K562 (cell line): ENCODE data around the gene SKIL. TPM values are rescaled to one million over a fixed set of nuclear protein-coding genes. Genes with fewer than 3 reads are reported as not detected.

Source experiments
- ATAC-seq: fragments of 200-7000 bp; cut with Tn5 transposase; 3 replicates; pipeline ENCODE4 v1.9.1; 2020; ENCODE audit warnings: moderate library complexity
- BruUV-seq: library from RNA; stranded (reverse); fragments of 400-500 nt; replicated peaks from 2 replicates; lab custom pipeline; 2021; lab: Mats Ljungman, UMichigan
- CTCF ChIA-PET: fragments of 300-600 bp; formaldehyde crosslinking; extraction: SDS; loops from one replicate; lab custom pipeline; 2021; ENCODE audit warnings: low intra/inter-chr PET ratio; lab: Yijun Ruan, JAX
- POLR2A ChIA-PET: fragments of 300-600, 350-650 bp; sonication (Branson Sonifier 250); formaldehyde crosslinking; extraction: SDS; loops from one replicate; lab custom pipeline; 2021; ENCODE audit warnings: antibody characterized with exemption, inconsistent platforms; lab: Yijun Ruan, JAX
- DNase-seq, 4 experiments: peaks; one replicate each; pipeline versions ENCODE4 v3.0.0 to v3.0.0-alpha.2; 2011 to 2018; ENCODE audit warnings: low spot score in 3 of 4, mixed read lengths in 3 of 4; ENCODE audit errors: extremely low read depth in 1 of 4
- FAIRE-seq: peaks from 2 replicates; lab custom pipeline; 2011; peaks lifted over from hg19 to GRCh38; lab: Jason Lieb, UNC
- H2AFZ ChIP-seq: 2 replicates; pipeline ENCODE4 v1.6.0; 2011; ENCODE audit warnings: low read depth, low read length, control low read depth, inconsistent platforms
- H3K27ac ChIP-seq: fragments of 200-600 bp; 3 replicates; pipeline ENCODE4 v1.8.0; 2011; ENCODE audit warnings: low read depth, mild to moderate bottlenecking, control low read depth, inconsistent platforms, low read length, moderate library complexity, mixed read lengths; ENCODE audit errors: extremely low read depth
- H3K27me3 ChIP-seq, 2 experiments: fragments of 300-600 bp in 1 of 2; 2 replicates in 1 of 2; 3 replicates in 1 of 2; pipeline versions ENCODE4 v1.6.0 to v1.8.0; 2011; ENCODE audit warnings: inconsistent platforms in 2 of 2, low read length in 2 of 2, mild to moderate bottlenecking in 1 of 2, mixed read lengths in 1 of 2, moderate library complexity in 1 of 2; ENCODE audit not compliant: control insufficient read depth in 2 of 2, insufficient read depth in 2 of 2
- H3K36me3 ChIP-seq: fragments of 300-600 bp; 3 replicates; pipeline ENCODE4 v1.8.0; 2011; ENCODE audit warnings: mild to moderate bottlenecking, low read length, inconsistent platforms; ENCODE audit not compliant: control insufficient read depth, insufficient read depth
- H3K4me1 ChIP-seq, 2 experiments: fragments of 200-600 bp in 1 of 2; replicated peaks in 1 of 2; 2 replicates in 1 of 2; 3 replicates in 1 of 2; pipeline versions ENCODE4 v1.5.1 to v1.8.0; 2011; ENCODE audit warnings: inconsistent platforms in 2 of 2, low read length in 2 of 2, mild to moderate bottlenecking in 1 of 2, mixed read lengths in 1 of 2, moderate library complexity in 1 of 2; ENCODE audit not compliant: control insufficient read depth in 2 of 2, insufficient read depth in 2 of 2
- H3K4me2 ChIP-seq: 2 replicates; pipeline ENCODE4 v1.6.1; 2011; ENCODE audit warnings: low read length, control low read depth, inconsistent platforms, mixed read lengths; ENCODE audit not compliant: insufficient read depth
- H3K4me3 ChIP-seq: fragments of 200-600 bp; sonication (generic), shearing (Covaris generic); 2 replicates; pipeline ENCODE4 v1.5.1; 2016; ENCODE audit warnings: control low read depth, inconsistent platforms
- H3K79me2 ChIP-seq: fragments of 200-600 bp; 3 replicates; pipeline ENCODE4 v1.8.0; 2011; ENCODE audit warnings: low read length, inconsistent platforms; ENCODE audit not compliant: control insufficient read depth, insufficient read depth
- H3K9ac ChIP-seq, 2 experiments: 2 replicates each; pipeline versions ENCODE4 v1.6.0 to v1.6.1; 2011; ENCODE audit warnings: low read depth in 2 of 2, low read length in 2 of 2, control low read depth in 1 of 2, inconsistent platforms in 1 of 2, mild to moderate bottlenecking in 1 of 2, mixed read lengths in 1 of 2; ENCODE audit not compliant: insufficient read depth in 1 of 2
- H3K9me1 ChIP-seq: one replicate; pipeline ENCODE4 v1.6.0; 2011; ENCODE audit warnings: inconsistent platforms, mild to moderate bottlenecking, low read length, moderate library complexity; ENCODE audit not compliant: control insufficient read depth, insufficient read depth
- H3K9me3 ChIP-seq: replicated peaks from 2 replicates; pipeline ENCODE4 v1.5.1; 2011; ENCODE audit warnings: low read depth, low read length, inconsistent platforms; ENCODE audit not compliant: control insufficient read depth, insufficient read depth
- H4K20me1 ChIP-seq: replicated peaks from 2 replicates; pipeline ENCODE4 v1.6.1; 2011; ENCODE audit warnings: low read length, inconsistent platforms, mixed read lengths; ENCODE audit not compliant: control insufficient read depth, insufficient read depth
- ELF4 ChIP-seq: fragments of 450-650 bp; formaldehyde crosslinking; IDR thresholded peaks from 2 replicates; pipeline ENCODE4 v1.4.0; 2022; ENCODE audit warnings: missing genetic modification characterization
- GATAD2B ChIP-seq: fragments of 450-650 bp; IDR thresholded peaks from 2 replicates; pipeline ENCODE4 v1.6.1; 2017; ENCODE audit warnings: mild to moderate bottlenecking, borderline replicate concordance
- HNRNPK ChIP-seq: fragments of 200-400 bp; formaldehyde crosslinking; IDR thresholded peaks from one replicate; pipeline ENCODE4 v1.6.1; 2018; ENCODE audit warnings: mild to moderate bottlenecking, low read depth, low read length; ENCODE audit not compliant: poor library complexity, severe bottlenecking
- RBM39 ChIP-seq: fragments of 200-400 bp; formaldehyde crosslinking; optimal IDR thresholded peaks from 2 replicates; pipeline ENCODE3; 2018; ENCODE audit warnings: low read depth, low read length
- RUNX1 ChIP-seq: sonication (generic); IDR thresholded peaks from 2 replicates; pipeline ENCODE4 v1.6.1; 2016; ENCODE audit warnings: antibody characterized with exemption, low read depth
- STAT6 ChIP-seq: sonication (generic); formaldehyde crosslinking; IDR thresholded peaks from 2 replicates; pipeline ENCODE4 v1.8.1; 2023; ENCODE audit warnings: mild to moderate bottlenecking, missing genetic modification reagents
- ZBTB40 ChIP-seq, 2 experiments: fragments of 450-650 bp in 1 of 2; sonication (generic) in 1 of 2; formaldehyde crosslinking in 1 of 2; IDR thresholded peaks; 2 replicates each; pipeline versions ENCODE4 v1.7.1 to v1.9.0; 2016 to 2022; ENCODE audit warnings: inconsistent platforms in 1 of 2, mild to moderate bottlenecking in 1 of 2, missing genetic modification reagents in 1 of 2
- ZNF133 ChIP-seq: fragments of 250-450 bp; sonication (Bioruptor Pico); IDR thresholded peaks from 2 replicates; pipeline ENCODE4 v1.4.0; 2020; ENCODE audit warnings: mild to moderate bottlenecking
- ZNF79 ChIP-seq: fragments of 250-450 bp; sonication (Bioruptor Pico); IDR thresholded peaks from 2 replicates; pipeline ENCODE4 v1.4.0; 2020; ENCODE audit warnings: low read depth, mild to moderate bottlenecking, moderate library complexity
- WGBS: fragments of 100-300 bp; shearing (Covaris generic); methylation state at CpG from one replicate; pipeline ENCODE4 v1.1.6; 2016; ENCODE audit warnings: low coverage, mixed read lengths; ENCODE audit not compliant: insufficient coverage; ENCODE audit errors: missing lambda C conversion rate; 5-methylcytosine and 5-hydroxymethylcytosine counted together
- in situ Hi-C: fragments of 300-500 bp; cut with MboI; formaldehyde crosslinking; loops from 4 replicates; pipeline ENCODE4 v1.15.0; 2018; ENCODE audit warnings: inconsistent platforms, mixed read lengths
- intact Hi-C: fragments of 100-400 bp; cut with micrococcal nuclease; formaldehyde crosslinking; loops from 2 replicates; pipeline ENCODE4 v1.14.2; 2022
- polyA plus RNA-seq, 8 experiments: library from polyadenylated mRNA; depleted of rRNA in 4 of 8; stranded (reverse) in 5 of 8; unstranded in 3 of 8; fragments of >200 nt; fragmentation: Nextera tagmentation in 2 of 8; fragmentation: Illumina TruSeq in 1 of 8; extraction: Ambion mirVana in 2 of 8; extraction: Trizol in 1 of 8; gene quantifications; 2 replicates each; pipeline versions ENCODE4 v1.2.1 to v1.2.3, GENCODE V29; 2011 to 2014; ENCODE audit warnings: inconsistent platforms in 1 of 8, missing spikeins in 1 of 8
- total RNA-seq, 7 experiments: library from RNA; depleted of rRNA in 6 of 7; stranded (reverse); fragments of >200 nt in 6 of 7; fragmentation: Illumina TruSeq in 2 of 7; extraction: Trizol in 2 of 7; gene quantifications; 2 replicates each; pipeline versions ENCODE4 v1.2.1 to v1.2.3, GENCODE V29; 2011 to 2021; ENCODE audit warnings: low replicate concordance in 1 of 7
- TF ChIP-seq, protein P1 (sequence below): fragments of 450-650 bp; IDR thresholded peaks from 2 replicates; pipeline ENCODE4 v1.6.1; 2016; ENCODE audit warnings: missing biosample characterization, missing genetic modification characterization

The SKIL gene
- total and polyA plus RNA-seq, 9 of the 15 experiments (the other 6 are each of a cell fraction or from before 2014, with no cell fraction given), result 4.3 to 19.1 (median 9.7) TPM

GRCh38 chr3:170367797-170368196 is 10.3 kb downstream of the SKIL start:
- CTCF ChIA-PET, result no interaction called here
- Histone ChIP-seq H3K4me3 (no peak overlapping the region), H3K36me3 (peaks cover 11% of the 10 kb centered on the region; the same call in 1 of the 3 replicates)

More at GRCh38 chr3:170367797-170368196, 10.3 kb downstream of the SKIL start:
- DNase-seq (no peak), FAIRE-seq (no peak), ATAC-seq (no peak)
- Histone ChIP-seq H3K9me1 (no peaks in the 10 kb centered on the region), H3K9me3 (no peaks in the 10 kb centered on the region), H3K79me2 (peaks cover 46% of the 10 kb centered on the region), H3K9ac (no peak overlapping the region), H3K27me3 (no peaks in the 10 kb centered on the region), H3K4me1 (0 out of 5 replicates have a peak, but pooled peaks cover 0 to 3% of the 10 kb centered on the region in 2 experiments), H2AFZ (no peak overlapping the region), H3K27ac (no peak overlapping the region), H4K20me1 (no peaks in the 10 kb centered on the region), H3K4me2 (no peak overlapping the region)
- BruUV-seq, result no TSS peak
- in situ Hi-C loops, result no loop called here
- POLR2A ChIA-PET, result no interaction called here
- WGBS, result 97% methylated on average over 4 of the region's 4 CpGs
- intact Hi-C loops, result no loop called here
- no peak for TF ChIP-seq GATAD2B
- TF ChIP-seq RBM39, result no peak
- no peak for TF ChIP-seq ZBTB40 (IDR thresholded peaks at IDR 0.05)
- no peak for TF ChIP-seq ZBTB40 (CRISPR knock-in tag; IDR thresholded peaks at IDR 0.05)
- no peak for TF ChIP-seq HNRNPK
- TF ChIP-seq STAT6 (CRISPR knock-in tag), result no peak
- TF ChIP-seq ZNF133 (CRISPR knock-in tag), result no peak
- no peak for TF ChIP-seq RUNX1
- TF ChIP-seq ELF4 (CRISPR knock-in tag), result no peak
- TF ChIP-seq, protein P1, sequence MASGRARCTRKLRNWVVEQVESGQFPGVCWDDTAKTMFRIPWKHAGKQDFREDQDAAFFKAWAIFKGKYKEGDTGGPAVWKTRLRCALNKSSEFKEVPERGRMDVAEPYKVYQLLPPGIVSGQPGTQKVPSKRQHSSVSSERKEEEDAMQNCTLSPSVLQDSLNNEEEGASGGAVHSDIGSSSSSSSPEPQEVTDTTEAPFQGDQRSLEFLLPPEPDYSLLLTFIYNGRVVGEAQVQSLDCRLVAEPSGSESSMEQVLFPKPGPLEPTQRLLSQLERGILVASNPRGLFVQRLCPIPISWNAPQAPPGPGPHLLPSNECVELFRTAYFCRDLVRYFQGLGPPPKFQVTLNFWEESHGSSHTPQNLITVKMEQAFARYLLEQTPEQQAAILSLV (tag), result no peak
- TF ChIP-seq ZNF79 (CRISPR knock-in tag), result no peak
